ENCODE measurements around the gene EGFL6. TPM values are rescaled to one million over a fixed set of nuclear protein-coding genes. Genes with fewer than 3 reads are reported as not detected.

EGFL6 gene
- total and polyA plus RNA-seq, 2 of the 13 experiments (the other 11 are each of a cell fraction or from before 2014, with no cell fraction given): not detected

DNA sequence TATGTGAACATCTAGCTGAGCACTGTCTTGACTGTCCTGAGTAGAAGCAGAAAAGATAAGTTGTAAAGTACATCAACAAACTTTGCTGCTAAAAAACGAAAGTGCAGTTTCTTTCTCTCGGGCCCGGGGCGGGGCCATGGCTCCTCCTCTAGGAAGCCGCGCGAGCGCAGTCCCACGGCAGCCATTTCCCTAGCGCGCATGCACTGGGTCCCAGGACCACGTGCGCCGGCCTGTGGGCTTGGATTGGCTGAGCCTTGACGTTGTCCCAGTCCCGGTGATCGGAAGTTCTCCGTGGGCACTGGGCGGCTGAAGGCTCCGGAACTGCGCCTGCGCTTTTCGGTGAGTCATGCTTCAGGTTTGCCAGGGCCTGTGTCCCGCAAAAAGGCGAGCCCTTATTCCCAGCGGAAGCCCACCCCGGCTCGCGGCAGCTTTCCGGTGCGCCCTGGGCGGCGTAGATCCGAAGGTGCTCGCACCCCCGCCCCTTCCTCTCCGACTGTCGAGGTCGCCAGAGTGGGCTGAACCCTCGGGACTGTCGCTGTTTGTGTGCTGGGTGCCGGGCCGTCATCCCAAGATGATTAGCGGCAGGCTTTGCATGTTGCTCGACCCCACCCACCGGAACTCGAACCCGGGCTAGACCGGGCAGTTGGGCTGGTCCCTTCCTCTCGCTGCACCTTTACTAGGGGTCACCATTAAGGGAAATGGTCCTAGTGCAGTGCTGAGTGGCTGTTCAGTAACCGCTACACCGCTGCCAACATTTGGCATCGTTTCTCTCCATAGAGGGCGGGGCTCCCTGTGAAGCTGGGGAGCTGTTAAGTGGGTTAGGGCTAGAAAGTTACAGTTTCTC, 83.7 kb downstream of the EGFL6 start, which contains the start of gene TCEANC (continued):
- TF ChIP-seq NCOA2 (CRISPR knock-in tag; IDR thresholded peaks at IDR 0.05): 0 out of 2 replicates have a peak, but pooled peaks have one; percentile 10
- TF ChIP-seq RAD51 (IDR thresholded peaks at IDR 0.05; ENCODE audit: borderline replicate concordance): peak; percentile 71; the same call in 1 of the 2 replicates
- no peak for TF ChIP-seq NR2F1 (CRISPR knock-in tag; IDR thresholded peaks at IDR 0.05)
- 0 out of 2 replicates have a peak, but pooled peaks have one; percentile 26 for TF ChIP-seq ZNF788 (CRISPR knock-in tag; IDR thresholded peaks at IDR 0.05; ENCODE audit: borderline replicate concordance)
- TF ChIP-seq ZNF44 (CRISPR knock-in tag; IDR thresholded peaks at IDR 0.05): no peak
- TF ChIP-seq KMT2A (CRISPR knock-in tag; IDR thresholded peaks at IDR 0.05): no peak
- no peak for TF ChIP-seq SSRP1 (CRISPR knock-in tag; IDR thresholded peaks at IDR 0.05)
- no peak for TF ChIP-seq ZNF230 (CRISPR knock-in tag; IDR thresholded peaks at IDR 0.05)
- TF ChIP-seq THAP11 (CRISPR knock-in tag; IDR thresholded peaks at IDR 0.05): peak; percentile 79
- TF ChIP-seq JUNB (CRISPR knock-in tag; IDR thresholded peaks at IDR 0.05; ENCODE audit: borderline replicate concordance): no peak
- TF ChIP-seq ZNF83 (CRISPR knock-in tag; IDR thresholded peaks at IDR 0.05; ENCODE audit: borderline replicate concordance): no peak
- TF ChIP-seq, protein P1, sequence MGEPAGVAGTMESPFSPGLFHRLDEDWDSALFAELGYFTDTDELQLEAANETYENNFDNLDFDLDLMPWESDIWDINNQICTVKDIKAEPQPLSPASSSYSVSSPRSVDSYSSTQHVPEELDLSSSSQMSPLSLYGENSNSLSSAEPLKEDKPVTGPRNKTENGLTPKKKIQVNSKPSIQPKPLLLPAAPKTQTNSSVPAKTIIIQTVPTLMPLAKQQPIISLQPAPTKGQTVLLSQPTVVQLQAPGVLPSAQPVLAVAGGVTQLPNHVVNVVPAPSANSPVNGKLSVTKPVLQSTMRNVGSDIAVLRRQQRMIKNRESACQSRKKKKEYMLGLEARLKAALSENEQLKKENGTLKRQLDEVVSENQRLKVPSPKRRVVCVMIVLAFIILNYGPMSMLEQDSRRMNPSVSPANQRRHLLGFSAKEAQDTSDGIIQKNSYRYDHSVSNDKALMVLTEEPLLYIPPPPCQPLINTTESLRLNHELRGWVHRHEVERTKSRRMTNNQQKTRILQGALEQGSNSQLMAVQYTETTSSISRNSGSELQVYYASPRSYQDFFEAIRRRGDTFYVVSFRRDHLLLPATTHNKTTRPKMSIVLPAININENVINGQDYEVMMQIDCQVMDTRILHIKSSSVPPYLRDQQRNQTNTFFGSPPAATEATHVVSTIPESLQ (CRISPR knock-in tag; conservative IDR thresholded peaks at IDR 0.05): 0 out of 2 replicates have a peak, but pooled peaks have one; percentile 31
- TF ChIP-seq ZNF607 (CRISPR knock-in tag; IDR thresholded peaks at IDR 0.05; ENCODE audit: borderline replicate concordance): 0 out of 2 replicates have a peak, but pooled peaks have one; percentile 53
- TF ChIP-seq ZNF350 (CRISPR knock-in tag; IDR thresholded peaks at IDR 0.05; ENCODE audit: borderline replicate concordance, low read depth): peak; percentile 51; the same call in 1 of the 2 replicates
- TF ChIP-seq, protein P2, sequence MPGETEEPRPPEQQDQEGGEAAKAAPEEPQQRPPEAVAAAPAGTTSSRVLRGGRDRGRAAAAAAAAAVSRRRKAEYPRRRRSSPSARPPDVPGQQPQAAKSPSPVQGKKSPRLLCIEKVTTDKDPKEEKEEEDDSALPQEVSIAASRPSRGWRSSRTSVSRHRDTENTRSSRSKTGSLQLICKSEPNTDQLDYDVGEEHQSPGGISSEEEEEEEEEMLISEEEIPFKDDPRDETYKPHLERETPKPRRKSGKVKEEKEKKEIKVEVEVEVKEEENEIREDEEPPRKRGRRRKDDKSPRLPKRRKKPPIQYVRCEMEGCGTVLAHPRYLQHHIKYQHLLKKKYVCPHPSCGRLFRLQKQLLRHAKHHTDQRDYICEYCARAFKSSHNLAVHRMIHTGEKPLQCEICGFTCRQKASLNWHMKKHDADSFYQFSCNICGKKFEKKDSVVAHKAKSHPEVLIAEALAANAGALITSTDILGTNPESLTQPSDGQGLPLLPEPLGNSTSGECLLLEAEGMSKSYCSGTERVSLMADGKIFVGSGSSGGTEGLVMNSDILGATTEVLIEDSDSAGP (CRISPR knock-in tag; IDR thresholded peaks at IDR 0.05; ENCODE audit: borderline replicate concordance): peak; percentile 63; the same call in 1 of the 2 replicates
- TF ChIP-seq, protein P3, sequence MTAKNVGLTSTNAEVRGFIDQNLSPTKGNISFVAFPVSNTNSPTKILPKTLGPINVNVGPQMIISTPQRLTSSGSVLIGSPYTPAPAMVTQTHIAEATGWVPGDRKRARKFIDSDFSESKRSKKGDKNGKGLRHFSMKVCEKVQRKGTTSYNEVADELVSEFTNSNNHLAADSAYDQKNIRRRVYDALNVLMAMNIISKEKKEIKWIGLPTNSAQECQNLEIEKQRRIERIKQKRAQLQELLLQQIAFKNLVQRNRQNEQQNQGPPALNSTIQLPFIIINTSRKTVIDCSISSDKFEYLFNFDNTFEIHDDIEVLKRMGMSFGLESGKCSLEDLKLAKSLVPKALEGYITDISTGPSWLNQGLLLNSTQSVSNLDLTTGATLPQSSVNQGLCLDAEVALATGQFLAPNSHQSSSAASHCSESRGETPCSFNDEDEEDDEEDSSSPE (CRISPR knock-in tag; IDR thresholded peaks at IDR 0.05): 0 out of 2 replicates have a peak, but pooled peaks have one; percentile 43
- no peak for TF ChIP-seq ZNF557 (CRISPR knock-in tag; IDR thresholded peaks at IDR 0.05)
- TF ChIP-seq HOXA9 (CRISPR knock-in tag; IDR thresholded peaks at IDR 0.05; ENCODE audit: borderline replicate concordance): no peak
- TF ChIP-seq PAF1 (CRISPR knock-in tag; IDR thresholded peaks at IDR 0.05): no peak
- peak; percentile 87 for TF ChIP-seq NFYB (CRISPR knock-in tag; IDR thresholded peaks at IDR 0.05)
- no peak for TF ChIP-seq NBN (conservative IDR thresholded peaks at IDR 0.05)
- TF ChIP-seq, protein P4, sequence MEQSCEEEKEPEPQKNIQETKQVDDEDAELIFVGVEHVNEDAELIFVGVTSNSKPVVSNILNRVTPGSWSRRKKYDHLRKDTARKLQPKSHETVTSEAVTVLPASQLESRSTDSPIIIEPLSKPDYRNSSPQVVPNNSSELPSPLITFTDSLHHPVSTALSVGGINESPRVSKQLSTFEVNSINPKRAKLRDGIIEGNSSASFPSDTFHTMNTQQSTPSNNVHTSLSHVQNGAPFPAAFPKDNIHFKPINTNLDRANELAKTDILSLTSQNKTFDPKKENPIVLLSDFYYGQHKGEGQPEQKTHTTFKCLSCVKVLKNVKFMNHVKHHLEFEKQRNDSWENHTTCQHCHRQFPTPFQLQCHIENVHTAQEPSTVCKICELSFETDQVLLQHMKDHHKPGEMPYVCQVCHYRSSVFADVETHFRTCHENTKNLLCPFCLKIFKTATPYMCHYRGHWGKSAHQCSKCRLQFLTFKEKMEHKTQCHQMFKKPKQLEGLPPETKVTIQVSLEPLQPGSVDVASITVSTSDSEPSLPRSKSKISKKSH (CRISPR knock-in tag; IDR thresholded peaks at IDR 0.05; ENCODE audit: borderline replicate concordance): no peak
- TF ChIP-seq SMAD3 (CRISPR knock-in tag; IDR thresholded peaks at IDR 0.05): no peak
